Calu3 (cell line): Measurements from ENCODE around the gene SPG11. TPM values are rescaled to one million over a fixed set of nuclear protein-coding genes. Genes with fewer than 3 reads are reported as not detected.
"Not testable (repeated sequence)": the region's sequence is repeated elsewhere in the genome, so short reads cannot be mapped to it uniquely, and the experiment has no call there.

Experiments used
- BruUV-seq: library from RNA; stranded (reverse); fragments of 400-500 nt; replicated peaks from 2 replicates; lab custom pipeline; 2021; lab: Mats Ljungman, UMichigan
- CTCF ChIA-PET: fragments of 300-600 bp; sonication (Branson Sonifier 250); formaldehyde crosslinking; loops from one replicate; lab custom pipeline; 2022; ENCODE audit warnings: antibody characterized with exemption; lab: Charles Lee
- DNase-seq: peaks from one replicate; pipeline ENCODE4 v3.0.0; 2022
- H3K27ac Mint-ChIP-seq: one replicate; pipeline ENCODE4 v1.8.0; 2022; ENCODE audit warnings: mixed read lengths; ENCODE audit not compliant: unreplicated experiment
- H3K27me3 Mint-ChIP-seq: one replicate; pipeline ENCODE4 v1.8.0; 2022; ENCODE audit warnings: mixed read lengths; ENCODE audit not compliant: unreplicated experiment
- H3K36me3 Mint-ChIP-seq: one replicate; pipeline ENCODE4 v1.8.0; 2022; ENCODE audit warnings: mild to moderate bottlenecking, moderate library complexity, mixed read lengths; ENCODE audit not compliant: insufficient read depth, unreplicated experiment
- H3K4me1 Mint-ChIP-seq: one replicate; pipeline ENCODE4 v1.8.0; 2022; ENCODE audit warnings: mild to moderate bottlenecking, low read depth, mixed read lengths; ENCODE audit not compliant: unreplicated experiment
- H3K4me3 Mint-ChIP-seq: one replicate; pipeline ENCODE4 v1.8.0; 2022; ENCODE audit warnings: mild to moderate bottlenecking, low read depth, moderate library complexity, mixed read lengths; ENCODE audit not compliant: unreplicated experiment
- H3K9me3 Mint-ChIP-seq: one replicate; pipeline ENCODE4 v1.8.0; 2022; ENCODE audit warnings: low read depth, mixed read lengths; ENCODE audit not compliant: unreplicated experiment
- CTCF ChIP-seq: fragments of 200-600 bp; IDR thresholded peaks from one replicate; pipeline ENCODE4 v1.8.0; 2022; ENCODE audit warnings: antibody characterized with exemption; ENCODE audit not compliant: unreplicated experiment
- intact Hi-C: fragments of 100-400 bp; cut with micrococcal nuclease; formaldehyde crosslinking; loops from one replicate; pipeline ENCODE4 v1.10.0; 2022; ENCODE audit not compliant: unreplicated experiment
- total RNA-seq: library from RNA; stranded (reverse); gene quantifications from 2 replicates; pipeline ENCODE4 v1.2.3, GENCODE V29; 2022

SPG11 gene
- total RNA-seq, 1 experiment from 2014 or later: 36.6 TPM

GRCh38 chr15:44706401-44706800 lies 42.9 kb upstream of the SPG11 start:
- CTCF ChIA-PET: interaction anchor here (0.6 kb wide), 1 partner anchor 26 kb away, joined by 3 read pairs; no protein-coding TSS in a partner anchor
- H3K27ac Mint-ChIP-seq: no peak overlapping the region
- DNase-seq: no peak
- peaks cover 12% of the 10 kb centered on the region for H3K36me3 Mint-ChIP-seq
- no peaks in the 10 kb centered on the region for H3K4me1 Mint-ChIP-seq
- no peak overlapping the region for H3K4me3 Mint-ChIP-seq
- intact Hi-C loops: no loop called here
- H3K9me3 Mint-ChIP-seq: peaks cover 3% of the 10 kb centered on the region
- no peaks in the 10 kb centered on the region for H3K27me3 Mint-ChIP-seq
- BruUV-seq: no TSS peak
- no peak for TF ChIP-seq CTCF

DNA sequence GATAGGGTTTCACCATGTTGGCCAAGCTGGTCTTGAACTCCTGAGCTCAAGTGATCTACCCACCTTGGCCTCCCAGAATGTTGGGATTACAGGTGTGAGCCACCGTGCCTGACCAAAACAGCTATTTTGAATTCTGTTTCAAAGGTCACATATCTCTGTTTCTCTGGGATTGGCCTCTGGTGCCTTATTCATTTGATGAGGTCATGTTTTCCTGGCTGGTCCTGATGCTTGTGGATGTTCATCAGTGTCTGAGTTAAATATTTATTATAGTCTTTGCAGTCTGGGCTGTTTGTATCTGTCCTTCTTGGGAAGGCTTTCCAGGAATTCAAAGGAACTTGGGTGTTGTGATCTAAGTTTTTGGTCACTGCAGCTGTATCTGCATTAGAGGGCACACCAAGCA lies 42.5 kb upstream of the SPG11 start:
- Mint-ChIP-seq H3K36me3 (peaks cover 7% of the 10 kb centered on the region), H3K27ac (no peak overlapping the region), H3K27me3 (no peaks in the 10 kb centered on the region), H3K9me3 (peaks cover 3% of the 10 kb centered on the region), H3K4me1 (no peaks in the 10 kb centered on the region), H3K4me3 (no peak overlapping the region)
- no peak for DNase-seq
- CTCF ChIA-PET: interaction anchor here (0.6 kb wide), 1 partner anchor 25 kb away, joined by 3 read pairs; no protein-coding TSS in a partner anchor
- no TSS peak for BruUV-seq
- intact Hi-C loops: no loop called here
- TF ChIP-seq CTCF: no peak

DNA sequence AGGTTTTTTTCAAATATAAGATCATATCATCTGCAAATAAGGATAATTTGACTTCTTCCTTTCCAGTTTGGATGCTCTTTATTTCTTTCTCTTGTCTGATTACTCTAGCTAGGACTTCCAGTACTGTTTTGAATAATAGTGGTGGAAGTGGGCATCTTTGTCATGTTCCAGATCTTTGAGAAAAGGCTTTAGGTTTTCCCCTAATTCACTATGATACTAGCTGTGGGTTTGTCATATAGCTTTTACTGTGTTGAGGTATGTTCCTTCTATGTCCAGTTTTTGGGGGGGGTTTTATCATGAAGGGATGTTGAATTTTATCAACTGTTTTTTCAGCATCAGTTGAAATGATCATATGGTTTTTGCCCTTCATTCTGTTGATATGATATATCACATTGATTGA lies 37.2 kb upstream of the SPG11 start:
- BruUV-seq, H3K27me3 Mint-ChIP-seq, intact Hi-C loops, H3K4me3 Mint-ChIP-seq, H3K27ac Mint-ChIP-seq, H3K36me3 Mint-ChIP-seq, DNase-seq, H3K9me3 Mint-ChIP-seq, CTCF ChIA-PET, H3K4me1 Mint-ChIP-seq: not testable (repeated sequence)

DNA sequence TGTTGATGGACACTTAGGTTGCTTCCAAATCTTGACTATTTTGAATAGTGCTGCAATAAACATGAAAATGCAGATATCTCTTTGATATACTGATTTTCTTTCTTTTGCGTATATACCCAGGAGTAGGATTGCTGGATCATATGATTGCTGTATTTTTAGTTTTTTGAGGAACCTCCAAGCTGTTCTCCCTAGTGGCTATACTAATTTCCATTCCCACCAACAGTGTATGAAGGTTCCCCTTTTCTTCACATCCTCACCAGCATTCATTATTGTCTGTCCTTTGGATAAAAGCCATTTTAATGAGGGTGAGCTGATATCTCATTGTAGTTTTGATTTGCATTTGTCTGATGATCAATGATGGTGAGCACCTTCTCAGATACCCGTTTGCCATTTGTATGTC lies 35.2 kb upstream of the SPG11 start:
- Mint-ChIP-seq H3K4me1 (no peaks in the 10 kb centered on the region), H3K36me3 (no peaks in the 10 kb centered on the region), H3K9me3 (peaks cover 3% of the 10 kb centered on the region), H3K27ac (no peak overlapping the region), H3K4me3 (no peak overlapping the region), H3K27me3 (peaks cover 10% of the 10 kb centered on the region)
- intact Hi-C loops: no loop called here
- CTCF ChIA-PET: no interaction called here
- no peak for DNase-seq
- TF ChIP-seq CTCF: no peak
- no TSS peak for BruUV-seq

DNA sequence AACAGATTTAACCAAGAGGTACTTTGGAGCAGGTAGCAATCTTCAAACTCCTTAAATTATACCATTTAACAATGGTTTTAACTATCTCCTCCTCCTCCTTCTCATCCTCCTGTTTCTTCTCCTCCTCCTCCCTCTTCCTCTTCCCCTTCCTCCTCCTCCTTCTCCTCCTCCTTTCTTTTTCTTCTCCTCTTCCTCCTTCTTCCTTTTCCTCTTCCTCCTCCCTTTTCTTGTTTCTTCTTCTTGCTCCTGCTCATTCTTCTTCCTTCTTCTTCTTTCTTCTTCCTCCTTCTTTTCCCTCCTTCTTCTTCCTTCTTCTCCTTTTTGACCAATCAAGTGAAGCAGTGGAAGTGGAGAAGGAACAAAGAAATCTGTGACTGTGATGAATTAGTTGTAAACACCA lies 33.6 kb upstream of the SPG11 start:
- no TSS peak for BruUV-seq
- Mint-ChIP-seq H3K4me1 (no peaks in the 10 kb centered on the region), H3K36me3 (no peaks in the 10 kb centered on the region), H3K27ac (no peak overlapping the region), H3K4me3 (no peak overlapping the region), H3K9me3 (no peaks in the 10 kb centered on the region), H3K27me3 (peaks cover 10% of the 10 kb centered on the region)
- no peak for DNase-seq
- TF ChIP-seq CTCF: no peak
- intact Hi-C loops: no loop called here
- CTCF ChIA-PET: no interaction called here
